Astrocyte (in vitro differentiated cells and primary cell): ENCODE data around the gene CORO2A.

Experiments used
- CTCF ChIP-seq: IDR thresholded peaks from 2 replicates; pipeline ENCODE4 v1.5.1; 2011; ENCODE audit warnings: low read depth, mild to moderate bottlenecking, inconsistent platforms, low read length, moderate library complexity; ENCODE audit not compliant: insufficient read depth
- EZH2 ChIP-seq: IDR thresholded peaks from 2 replicates; pipeline ENCODE4 v1.6.1; 2012; ENCODE audit warnings: mild to moderate bottlenecking, low read length, inconsistent platforms; ENCODE audit not compliant: insufficient read depth

DNA sequence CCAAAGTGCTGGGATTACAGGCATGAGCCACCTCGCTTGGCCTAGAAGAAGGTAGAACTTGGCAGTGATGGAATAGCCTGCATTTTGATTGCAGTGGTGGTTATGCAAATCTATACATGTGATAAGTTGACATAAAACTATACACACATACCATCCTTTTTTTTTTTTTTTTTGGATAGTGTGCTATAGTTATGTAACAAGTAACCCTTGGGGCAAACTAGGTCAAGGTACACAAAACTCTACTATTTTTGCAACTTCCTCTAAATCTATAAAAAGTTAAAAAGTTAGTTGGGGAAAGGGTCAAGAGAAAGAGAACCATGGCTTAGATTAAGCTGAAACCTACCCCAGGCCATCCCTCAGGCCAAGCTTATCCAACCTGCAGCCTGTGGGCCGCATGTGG lies 84.5 kb downstream of the CORO2A start:
- TF ChIP-seq CTCF (no peak), EZH2 (no peak)
